Gastrocnemius medialis (tissue), 4 donors: ENCODE measurements around the gene ARMC7. TPM values are rescaled to one million over a fixed set of nuclear protein-coding genes. Genes with fewer than 3 reads are reported as not detected.
A peak's percentile ranks its signal among the peaks of the same experiment; 100 is the strongest.

Experiments used
- ATAC-seq, 2 donors: fragments of 150-250 bp; one replicate each; pipeline ENCODE4 v1.9.1; 2016
- DNase-seq, 2 donors: peaks; one replicate each; pipeline ENCODE4 v3.0.0-alpha.2; 2019
- H3K27ac ChIP-seq, 4 donors: fragments of 200-600 bp; sonication (generic); 1 replicate in 1 of 4; 2 replicates in 3 of 4; pipeline ENCODE4 v1.5.1; 2016 to 2018; ENCODE audit warnings: mild to moderate bottlenecking in 2 of 4, moderate library complexity in 1 of 4
- H3K27me3 ChIP-seq, 3 donors: fragments of 200-600 bp; sonication (generic) in 2 of 3; 1 replicate in 1 of 3; 2 replicates in 2 of 3; pipeline versions ENCODE4 v1.5.1 to v1.6.0; 2016 to 2019; ENCODE audit warnings: mild to moderate bottlenecking in 1 of 3, moderate library complexity in 1 of 3
- H3K36me3 ChIP-seq, 2 donors: fragments of 200-600 bp; sonication (generic) in 1 of 2; one replicate each; pipeline ENCODE4 v1.5.1; 2017 to 2018
- H3K4me1 ChIP-seq, 2 donors: fragments of 200-600 bp; sonication (generic) in 1 of 2; one replicate each; pipeline ENCODE4 v1.5.1; 2016 to 2017; ENCODE audit warnings: mild to moderate bottlenecking in 2 of 2
- H3K4me3 ChIP-seq, 4 donors: fragments of 200-600 bp; sonication (generic) in 3 of 4; 1 replicate in 1 of 4; 2 replicates in 3 of 4; pipeline ENCODE4 v1.5.1; 2016 to 2019; ENCODE audit warnings: mild to moderate bottlenecking in 2 of 4
- H3K9me3 ChIP-seq, 3 donors: fragments of 200-600 bp; sonication (generic) in 2 of 3; 1 replicate in 1 of 3; 2 replicates in 2 of 3; pipeline ENCODE4 v1.5.1; 2016 to 2019
- POLR2A ChIP-seq, 2 donors: fragments of 450-650 bp; IDR thresholded peaks; one replicate each; pipeline ENCODE4 v1.6.1; 2017; ENCODE audit warnings: antibody characterized with exemption in 2 of 2, mild to moderate bottlenecking in 2 of 2, moderate library complexity in 2 of 2
- in situ Hi-C, 4 donors: fragments of 200-750 bp; cut with MboI; loops; one replicate each; pipeline versions ENCODE4 v1.15.0 to v1.8.0; 2017; ENCODE audit warnings: low sequenced_read_pairs in 4 of 4
- intact Hi-C: fragments of 100-400 bp; cut with DNase I; formaldehyde crosslinking; loops from one replicate; pipeline ENCODE4 v1.15.1; 2023; ENCODE audit warnings: low total_unique reads
- total RNA-seq, 4 donors: library from RNA; depleted of rRNA; stranded (reverse); fragments of >200 nt; gene quantifications; one replicate each; pipeline versions ENCODE4 v1.1.0 to v1.2.3, GENCODE V29; 2016
- TF ChIP-seq, protein P1 (sequence below), 5 experiments: fragments of 450-650 bp in 3 of 5; fragments of 200-600 bp in 2 of 5; sonication (generic) in 2 of 5; IDR thresholded peaks in 4 of 5; conservative IDR thresholded peaks in 1 of 5; 1 replicate in 4 of 5; 2 replicates in 1 of 5; pipeline ENCODE4 v1.5.1; 2016 to 2019; ENCODE audit warnings: antibody characterized with exemption in 5 of 5, mild to moderate bottlenecking in 3 of 5, moderate library complexity in 3 of 5

The ARMC7 gene
- total RNA-seq, 4 donors from 2014 or later = 2.0 to 4.4 (median 3.0) TPM

DNA sequence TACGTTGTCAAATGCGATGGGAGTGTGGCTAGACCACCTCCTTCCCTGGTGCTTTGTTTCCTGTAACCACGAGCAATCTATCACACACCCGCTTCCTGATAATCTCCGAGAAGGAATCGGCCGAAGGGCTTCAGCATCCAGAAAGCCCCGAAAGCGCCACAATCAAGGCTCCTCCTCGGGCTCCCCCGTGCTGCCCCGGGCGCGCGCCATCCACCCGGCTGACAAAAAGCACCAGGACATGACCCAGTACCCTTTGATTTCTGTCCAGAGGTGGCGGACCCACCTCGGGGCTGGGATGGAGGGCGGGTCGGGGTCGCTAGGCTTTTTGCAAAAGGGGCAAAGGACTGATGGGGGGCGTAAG is 743 bp upstream of the ARMC7 start:
- ATAC-seq (no peak), DNase-seq (no peak)
- H3K4me3 ChIP-seq = peak overlapping the region; percentile 85 to 88 (median 88)
- H3K9me3 ChIP-seq = no peaks in the 10 kb centered on the region
- peak overlapping the region in 1 of 4 donors; percentile 76 for H3K27ac ChIP-seq
- intact Hi-C loops = no loop called here
- in situ Hi-C loops = no loop called here
- H3K4me1 ChIP-seq = peaks cover 9 to 22% of the 10 kb centered on the region in 2 donors
- no peaks in the 10 kb centered on the region for H3K27me3 ChIP-seq
- H3K36me3 ChIP-seq = no peaks in the 10 kb centered on the region
- TF ChIP-seq, protein P1, sequence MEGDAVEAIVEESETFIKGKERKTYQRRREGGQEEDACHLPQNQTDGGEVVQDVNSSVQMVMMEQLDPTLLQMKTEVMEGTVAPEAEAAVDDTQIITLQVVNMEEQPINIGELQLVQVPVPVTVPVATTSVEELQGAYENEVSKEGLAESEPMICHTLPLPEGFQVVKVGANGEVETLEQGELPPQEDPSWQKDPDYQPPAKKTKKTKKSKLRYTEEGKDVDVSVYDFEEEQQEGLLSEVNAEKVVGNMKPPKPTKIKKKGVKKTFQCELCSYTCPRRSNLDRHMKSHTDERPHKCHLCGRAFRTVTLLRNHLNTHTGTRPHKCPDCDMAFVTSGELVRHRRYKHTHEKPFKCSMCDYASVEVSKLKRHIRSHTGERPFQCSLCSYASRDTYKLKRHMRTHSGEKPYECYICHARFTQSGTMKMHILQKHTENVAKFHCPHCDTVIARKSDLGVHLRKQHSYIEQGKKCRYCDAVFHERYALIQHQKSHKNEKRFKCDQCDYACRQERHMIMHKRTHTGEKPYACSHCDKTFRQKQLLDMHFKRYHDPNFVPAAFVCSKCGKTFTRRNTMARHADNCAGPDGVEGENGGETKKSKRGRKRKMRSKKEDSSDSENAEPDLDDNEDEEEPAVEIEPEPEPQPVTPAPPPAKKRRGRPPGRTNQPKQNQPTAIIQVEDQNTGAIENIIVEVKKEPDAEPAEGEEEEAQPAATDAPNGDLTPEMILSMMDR (IDR thresholded peaks at IDR 0.05 in 4 of 5, conservative IDR thresholded peaks at IDR 0.05 in 1 of 5) = no peak
- no peak for TF ChIP-seq POLR2A (IDR thresholded peaks at IDR 0.05)

DNA sequence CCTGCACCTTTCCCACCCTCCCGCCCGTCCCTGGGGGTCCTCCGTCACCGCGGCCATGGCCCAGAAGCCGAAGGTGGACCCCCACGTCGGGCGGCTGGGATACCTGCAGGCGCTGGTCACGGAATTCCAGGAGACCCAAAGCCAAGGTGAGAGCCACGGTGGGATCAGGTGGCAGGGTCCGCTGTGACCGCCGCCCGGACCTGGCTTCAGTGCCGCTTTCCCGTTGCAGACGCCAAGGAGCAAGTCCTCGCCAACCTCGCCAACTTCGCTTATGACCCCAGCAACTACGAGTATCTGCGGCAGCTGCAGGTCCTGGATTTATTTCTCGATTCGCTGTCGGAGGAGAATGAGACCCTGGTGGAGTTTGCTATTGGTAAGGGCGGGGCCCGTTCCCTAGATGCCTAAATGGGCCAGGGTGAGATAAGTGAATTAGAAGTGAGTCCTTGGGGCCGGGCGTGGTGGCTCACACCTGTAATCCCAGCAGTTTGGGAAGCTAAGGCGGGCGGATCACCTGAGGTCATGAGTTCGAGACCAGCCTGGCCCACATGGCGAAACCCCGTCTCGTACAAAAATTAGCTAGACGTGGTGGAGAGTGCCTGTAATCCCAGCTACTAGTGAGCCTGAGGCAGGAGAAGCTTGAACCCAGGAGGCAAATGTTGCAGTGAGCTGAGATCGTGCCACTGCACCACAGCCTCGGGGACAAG is 617 bp downstream of the ARMC7 start:
- peaks cover 16 to 34% of the 10 kb centered on the region in 2 donors for H3K4me1 ChIP-seq
- ATAC-seq (no peak), DNase-seq (no peak)
- intact Hi-C loops (loop anchor here (2.0 kb wide), 1 partner anchor 50 kb away; no protein-coding TSS in a partner anchor), in situ Hi-C loops (loop anchor here (5.0 to 10.0 kb wide), 3 partner anchors 64 to 94 kb away; partner anchors contain the start of gene NUP85 (in 3 of the 4))
- H3K36me3 ChIP-seq = no peaks in the 10 kb centered on the region
- no peaks in the 10 kb centered on the region for H3K27me3 ChIP-seq
- peak overlapping the region; percentile 85 to 88 (median 88) for H3K4me3 ChIP-seq
- no peaks in the 10 kb centered on the region for H3K9me3 ChIP-seq
- peak overlapping the region; percentile 74 to 86 (median 79) for H3K27ac ChIP-seq
- TF ChIP-seq POLR2A (IDR thresholded peaks at IDR 0.05) = no peak
- TF ChIP-seq, protein P1 (IDR thresholded peaks at IDR 0.05 in 4 of 5, conservative IDR thresholded peaks at IDR 0.05 in 1 of 5) = no peak

DNA sequence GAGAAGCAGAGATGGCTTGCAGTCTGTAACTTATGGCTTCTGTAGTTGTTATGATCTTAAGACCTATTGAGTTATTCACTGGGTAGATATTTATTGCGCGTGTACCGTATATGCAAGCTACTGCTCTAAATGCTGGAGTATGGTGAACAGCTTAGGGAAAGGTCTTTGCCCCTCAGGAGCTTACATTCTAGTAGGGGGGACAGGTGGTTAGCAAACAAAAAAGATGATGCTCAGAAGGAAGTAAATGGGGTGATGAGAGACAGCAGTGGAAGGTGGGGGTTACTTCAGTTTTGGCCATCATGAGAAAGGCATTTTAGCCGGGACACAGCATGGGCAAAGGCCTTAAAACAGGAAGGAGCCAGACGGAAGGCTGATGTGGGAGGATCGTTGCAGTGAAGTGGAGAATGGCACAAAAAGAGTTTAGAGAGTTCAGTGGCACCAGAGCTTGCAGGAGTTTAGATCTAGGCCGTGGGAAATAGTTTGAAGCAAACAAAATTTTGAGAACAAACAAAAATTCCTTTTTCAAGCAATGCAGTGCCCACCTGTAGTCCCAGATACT is 2.1 kb downstream of the ARMC7 start:
- TF ChIP-seq POLR2A (IDR thresholded peaks at IDR 0.05) = no peak
- TF ChIP-seq, protein P1 (IDR thresholded peaks at IDR 0.05 in 4 of 5, conservative IDR thresholded peaks at IDR 0.05 in 1 of 5) = no peak
- Histone ChIP-seq H3K36me3 (no peaks in the 10 kb centered on the region), H3K4me3 (no peak overlapping the region), H3K9me3 (no peaks in the 10 kb centered on the region), H3K4me1 (peaks cover 16 to 34% of the 10 kb centered on the region in 2 donors), H3K27ac (no peak overlapping the region), H3K27me3 (no peaks in the 10 kb centered on the region)
- DNase-seq = no peak
- ATAC-seq = no peak
- intact Hi-C loops = loop anchor here (2.0 kb wide), 1 partner anchor 51 kb away; no protein-coding TSS in a partner anchor
- in situ Hi-C loops = loop anchor here (5.0 to 10.0 kb wide), 3 partner anchors 63 to 93 kb away; partner anchors contain the start of gene NUP85 (in 3 of the 4)

DNA sequence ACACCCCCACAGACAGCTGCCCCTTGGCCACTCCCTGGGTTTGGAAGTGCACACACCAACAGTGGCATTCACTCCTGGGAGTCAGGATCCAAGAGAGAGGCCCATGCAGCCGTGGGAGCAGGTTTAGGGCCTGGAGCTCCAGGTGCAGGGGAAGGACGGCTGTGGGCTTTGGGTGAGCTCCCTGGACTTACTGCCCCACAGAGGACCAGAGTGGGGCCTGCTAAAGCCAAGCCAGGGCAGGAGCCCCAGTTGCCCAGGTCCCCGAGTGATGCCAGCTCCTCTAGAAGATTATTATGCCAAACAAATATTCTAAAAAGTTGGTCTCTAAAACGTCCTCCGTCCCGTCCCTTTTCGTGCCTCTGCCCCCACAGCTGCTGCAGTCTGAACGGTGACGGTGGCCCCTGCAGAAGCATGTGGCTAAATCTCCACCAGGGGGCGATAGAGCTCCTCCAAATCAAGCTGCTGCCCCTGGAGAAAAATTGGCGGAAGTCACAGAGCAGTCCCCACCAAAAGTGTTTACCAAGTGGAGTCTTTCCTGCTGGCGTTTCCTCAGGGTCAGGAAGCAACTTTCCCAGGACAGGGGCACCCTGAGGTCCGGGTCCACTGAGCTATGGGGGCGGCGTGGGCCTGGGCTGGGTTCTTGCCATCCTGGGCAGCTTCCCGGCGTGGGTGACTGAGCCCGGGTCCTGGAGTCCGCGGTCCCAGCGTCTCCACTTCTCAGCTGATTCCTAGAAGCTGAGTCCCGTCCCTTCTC is 4.2 kb downstream of the ARMC7 start:
- in situ Hi-C loops = loop anchor here (5.0 to 10.0 kb wide), 3 partner anchors 61 to 91 kb away; partner anchors contain the start of gene NUP85 (in 3 of the 4)
- Histone ChIP-seq H3K4me3 (peak overlapping the region; percentile 52 to 75 (median 65)), H3K36me3 (no peaks in the 10 kb centered on the region), H3K4me1 (peaks cover 16 to 34% of the 10 kb centered on the region in 2 donors), H3K27ac (peak overlapping the region; percentile 77 to 86 (median 82)), H3K27me3 (no peaks in the 10 kb centered on the region), H3K9me3 (no peaks in the 10 kb centered on the region)
- ATAC-seq (peak; percentile 91 to 93), DNase-seq (peak; percentile 85 to 86)
- no peak for TF ChIP-seq POLR2A (IDR thresholded peaks at IDR 0.05)
- TF ChIP-seq, protein P1 (IDR thresholded peaks at IDR 0.05 in 4 of 5, conservative IDR thresholded peaks at IDR 0.05 in 1 of 5) = peak; percentile 96 to 97 (median 97)
- intact Hi-C loops = loop anchor here (1.0 kb wide), 3 partner anchors 17 to 87 kb away; partner anchors contain the start of gene NT5C
